GM18508 (cell line): ENCODE measurements around the gene ARMC7.

Source experiments
- ATAC-seq: cut with Tn5 transposase; IDR thresholded peaks from one replicate; pipeline ENCODE4 v1.9.1; 2021; ENCODE audit warnings: moderate number of reproducible peaks; ENCODE audit not compliant: insufficient read depth, unreplicated experiment

Gene ARMC7

GRCh38 chr17:75077496-75078283 is 32.1 kb upstream of the ARMC7 start:
- ATAC-seq, result no peak

- ATAC-seq, result no peak
Measured at GRCh38 chr17:75078284-75079022, 31.3 kb upstream of the ARMC7 start.

- no peak for ATAC-seq
Measured at GRCh38 chr17:75079023-75079373, 30.8 kb upstream of the ARMC7 start.

GRCh38 chr17:75081611-75082540 is 27.9 kb upstream of the ARMC7 start:
- no peak for ATAC-seq

DNA sequence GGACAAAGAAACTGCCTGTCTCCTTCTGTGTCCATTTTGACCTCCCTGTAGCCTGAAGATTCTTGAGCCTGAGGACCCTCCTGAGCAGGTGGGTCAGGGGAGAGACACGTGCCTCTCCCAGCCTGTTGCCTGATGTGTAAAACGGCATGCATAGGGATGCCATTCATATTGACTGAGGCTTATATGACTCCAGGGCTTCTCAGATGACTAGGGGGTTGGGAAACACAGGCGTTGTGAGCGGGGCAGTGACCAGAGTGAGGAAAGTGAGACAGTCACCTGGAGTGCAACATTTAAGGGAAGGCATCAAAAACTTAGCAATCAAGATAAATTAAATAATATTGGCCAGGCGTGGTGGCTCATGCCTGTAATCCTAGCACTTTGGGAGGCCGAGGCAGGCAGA is 27.1 kb upstream of the ARMC7 start:
- no peak for ATAC-seq

- no peak for ATAC-seq
Measured at GRCh38 chr17:75084039-75084660, 25.6 kb upstream of the ARMC7 start.

GRCh38 chr17:75086496-75087181 is 23.1 kb upstream of the ARMC7 start:
- no peak for ATAC-seq

GRCh38 chr17:75087182-75087557 is 22.6 kb upstream of the ARMC7 start:
- no peak for ATAC-seq

DNA sequence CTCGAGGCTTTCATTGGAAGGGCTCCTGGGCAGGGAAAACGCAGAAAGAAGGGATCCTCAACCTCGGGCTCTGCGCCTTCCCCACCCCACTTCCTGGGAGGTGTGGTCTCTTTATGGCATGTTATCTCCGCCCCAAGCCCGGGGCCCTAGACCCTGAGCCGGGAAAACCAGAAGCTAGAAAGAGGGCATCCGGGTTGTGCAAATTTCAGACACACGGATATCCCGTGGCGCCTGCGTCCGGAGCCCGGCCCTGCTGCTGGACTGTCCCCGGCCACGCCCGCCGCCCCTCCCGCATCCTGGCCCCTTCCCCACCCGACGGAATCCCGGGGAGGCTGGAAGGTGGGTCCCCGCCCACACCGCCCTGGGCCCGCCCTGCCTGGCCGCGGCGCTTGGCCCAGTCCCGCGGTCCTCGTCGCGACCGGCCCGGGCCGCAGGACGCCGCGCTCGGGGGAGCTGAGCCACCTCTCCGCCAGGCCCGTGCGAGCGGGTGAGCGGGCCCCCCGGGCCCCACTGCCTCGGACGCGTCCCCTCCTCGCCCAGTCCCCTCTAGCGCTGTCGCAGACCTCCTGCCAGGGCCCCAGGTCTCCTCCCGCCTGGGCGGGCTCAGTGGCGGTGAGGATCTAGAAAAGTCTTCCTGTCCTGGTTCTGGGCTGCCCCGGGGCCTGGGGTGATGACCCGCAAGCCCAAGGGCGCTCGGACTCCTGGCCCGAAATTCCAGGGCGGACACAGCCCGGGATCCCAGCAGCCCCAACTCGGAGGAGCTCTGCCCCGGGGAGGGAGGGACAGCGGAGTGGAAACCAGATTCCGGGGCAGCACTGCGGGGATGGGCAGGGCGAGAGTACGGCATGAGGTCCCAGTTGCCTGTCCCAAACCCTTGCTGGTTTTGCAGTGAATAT is 22.0 kb upstream of the ARMC7 start, which contains the start of gene SLC16A5:
SLC16A5 (plus strand) TSS at position 397 of the 896 bp plus-strand sequence. CDS start 5,683 bp downstream, outside the sequence.
- ATAC-seq, result no peak

DNA sequence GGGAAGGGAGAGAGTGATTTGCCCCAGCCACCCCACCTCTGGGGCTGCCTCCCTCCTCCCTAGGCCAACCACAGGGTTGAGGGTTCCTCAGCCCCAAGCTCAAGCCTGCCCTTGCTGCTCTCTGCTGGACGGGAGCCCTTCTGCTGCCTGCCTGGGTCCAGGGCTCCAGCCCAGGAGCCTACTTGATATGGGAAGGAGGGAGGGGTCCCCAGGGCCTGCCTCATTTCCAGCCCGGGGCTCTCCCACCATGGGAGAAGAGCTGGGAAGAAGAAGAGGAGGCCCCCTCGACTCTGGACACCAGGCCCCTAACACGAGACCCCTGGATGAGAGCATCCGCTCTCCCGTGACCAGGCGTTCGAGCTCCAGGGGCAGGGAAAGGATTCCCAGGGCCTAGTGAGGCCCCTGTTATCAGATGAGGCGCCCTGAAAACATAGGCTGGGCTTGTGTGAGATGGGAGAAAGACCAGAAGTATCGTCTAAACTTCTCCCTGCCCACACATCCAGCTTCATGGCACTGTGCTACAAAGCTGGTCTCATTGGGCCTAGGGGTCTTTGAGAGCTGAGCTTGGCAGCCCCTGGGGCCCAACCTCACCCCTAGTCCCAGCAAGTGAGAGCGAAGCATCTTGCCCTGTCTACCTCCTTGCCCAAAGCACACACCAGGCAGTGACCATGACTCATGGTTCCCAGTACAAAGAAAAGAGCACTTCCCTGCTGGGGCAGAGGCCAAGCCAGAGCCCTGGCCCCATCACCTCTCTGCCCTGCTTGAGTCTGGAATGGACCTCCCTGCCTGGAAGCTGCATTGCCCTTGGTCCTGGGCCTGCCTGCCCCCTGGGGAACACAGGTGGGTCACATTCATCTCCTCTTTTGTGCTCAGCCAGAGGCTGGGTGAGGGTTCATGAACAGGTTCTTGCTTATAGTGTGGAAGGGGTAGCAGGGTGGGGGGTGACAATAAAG is 21.0 kb upstream of the ARMC7 start:
- no peak for ATAC-seq

- no peak for ATAC-seq
Measured at GRCh38 chr17:75090871-75091854, 18.6 kb upstream of the ARMC7 start.

DNA sequence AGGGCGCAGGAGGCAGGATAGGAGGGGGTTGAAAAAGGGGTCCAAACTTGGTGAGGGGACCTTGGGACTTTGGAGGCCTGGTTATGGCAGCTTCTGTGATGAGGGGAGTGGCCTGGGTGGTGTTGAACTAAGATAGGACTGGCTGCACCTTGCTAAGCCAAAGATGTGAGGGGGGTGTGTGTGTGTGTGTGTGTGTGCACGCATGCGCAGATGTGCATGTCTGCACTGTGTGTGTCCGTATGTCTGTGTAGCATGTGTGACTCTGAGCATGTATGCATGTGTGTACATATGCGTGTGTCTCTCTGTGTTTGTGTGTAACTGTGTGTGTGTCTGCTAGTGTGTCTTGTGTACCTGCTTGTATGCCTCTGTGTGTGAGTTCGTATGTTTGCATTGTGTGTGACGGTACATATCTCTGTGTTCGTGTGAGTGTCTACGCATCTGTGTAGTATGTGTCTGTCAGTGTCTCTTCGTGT is 17.9 kb upstream of the ARMC7 start:
- no peak for ATAC-seq

DNA sequence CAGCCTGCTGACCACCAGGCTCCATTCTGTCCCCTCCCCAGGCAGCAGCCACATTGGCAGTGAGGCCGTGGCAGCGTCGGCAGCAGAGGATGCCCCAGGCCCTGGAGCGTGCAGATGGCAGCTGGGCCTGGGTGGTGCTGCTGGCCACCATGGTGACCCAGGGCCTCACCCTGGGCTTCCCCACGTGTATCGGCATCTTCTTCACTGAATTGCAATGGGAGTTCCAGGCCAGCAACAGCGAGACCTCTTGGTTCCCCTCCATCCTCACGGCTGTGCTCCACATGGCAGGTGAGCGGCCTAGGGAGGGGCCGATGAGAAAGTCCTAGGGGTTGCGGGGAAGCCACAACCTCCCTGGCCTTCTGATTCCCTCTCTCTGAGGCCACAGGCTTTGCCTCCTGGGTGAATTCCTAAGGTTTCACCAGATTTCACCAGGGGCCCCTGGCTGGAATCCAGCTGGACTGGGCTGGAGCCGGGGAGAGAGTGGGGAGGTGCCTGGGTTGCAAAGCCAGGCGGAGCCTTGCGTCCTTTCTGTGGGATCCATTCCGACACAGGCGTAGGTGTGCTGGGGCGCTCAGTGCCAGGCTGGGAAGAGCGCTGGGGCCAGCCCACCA is 16.1 kb upstream of the ARMC7 start:
- no peak for ATAC-seq

- ATAC-seq, result no peak
Measured at GRCh38 chr17:75094871-75095399, 14.8 kb upstream of the ARMC7 start.

- ATAC-seq, result no peak
Measured at GRCh38 chr17:75096082-75096625, 13.6 kb upstream of the ARMC7 start.
